HCT116 (cell line): Measurements from ENCODE around the gene PPM1J. TPM values are rescaled to one million over a fixed set of nuclear protein-coding genes. Genes with fewer than 3 reads are reported as not detected.

Experiments used
- ATAC-seq: fragments of 200-7000 bp; cut with Tn5 transposase; 2 replicates; pipeline ENCODE4 v1.9.1; 2020; ENCODE audit warnings: mild to moderate bottlenecking, moderate library complexity
- BruUV-seq: library from RNA; stranded (reverse); fragments of 400-500 nt; replicated peaks from 2 replicates; lab custom pipeline; 2021; lab: Mats Ljungman, UMichigan
- CTCF ChIA-PET: fragments of 300-600 bp; sonication (Branson Sonifier 250); formaldehyde crosslinking; loops from one replicate; lab custom pipeline; 2021; ENCODE audit warnings: antibody characterized with exemption; lab: Charles Lee
- POLR2A ChIA-PET: fragments of 300-600, 350-600 bp; sonication (Branson Sonifier 250); formaldehyde crosslinking; loops from one replicate; lab custom pipeline; 2021; ENCODE audit warnings: antibody characterized with exemption; lab: Charles Lee
- RAD21 ChIA-PET, 2 experiments: fragments of 300-600 bp; sonication (Branson Sonifier 250); formaldehyde crosslinking; loops; one replicate each; lab custom pipeline; 2023; ENCODE audit warnings: low total read pairs in 2 of 2; ENCODE audit not compliant: uncharacterized antibody in 2 of 2, unreplicated experiment in 2 of 2, low non-redundant PET in 1 of 2; lab: Charles Lee
- DNase-seq: peaks from one replicate; pipeline ENCODE4 v3.0.0-alpha.2; 2010; ENCODE audit warnings: low read depth, low spot score
- H2AFZ ChIP-seq: fragments of 200-600 bp; shearing (Covaris generic), sonication (generic); 2 replicates; pipeline ENCODE4 v1.6.1; 2017; ENCODE audit warnings: low read depth, mixed run types, mixed read lengths, antibody characterized with exemption, low read length; ENCODE audit not compliant: poor library complexity, severe bottlenecking
- H3K27ac ChIP-seq: 2 replicates; pipeline ENCODE4 v1.5.1; 2012; ENCODE audit warnings: low read depth, low read length
- H3K27me3 ChIP-seq: fragments of 200-600 bp; sonication (generic); 2 replicates; pipeline ENCODE4 v1.6.1; 2016; ENCODE audit warnings: mixed run types, low read length, mixed read lengths; ENCODE audit not compliant: insufficient read depth
- H3K36me3 ChIP-seq, 2 experiments: fragments of 200-500 bp in 1 of 2; fragments of 200-600 bp in 1 of 2; sonication (Bioruptor generic) in 1 of 2; sonication (generic) in 1 of 2; 2 replicates each; pipeline versions ENCODE4 v1.5.1 to v1.6.1; 2014 to 2016; ENCODE audit warnings: low read length in 2 of 2, inconsistent platforms in 1 of 2, mixed read lengths in 1 of 2, mixed run types in 1 of 2; ENCODE audit not compliant: insufficient read depth in 2 of 2, control insufficient read depth in 1 of 2
- H3K4me1 ChIP-seq, 2 experiments: fragments of 200-600 bp in 1 of 2; sonication (generic) in 1 of 2; 2 replicates each; pipeline versions ENCODE4 v1.5.1 to v1.6.1; 2012 to 2017; ENCODE audit warnings: low read length in 2 of 2, inconsistent platforms in 1 of 2, mild to moderate bottlenecking in 1 of 2, mixed read lengths in 1 of 2, mixed run types in 1 of 2, moderate library complexity in 1 of 2; ENCODE audit not compliant: insufficient read depth in 2 of 2, control insufficient read depth in 1 of 2
- H3K4me2 ChIP-seq: fragments of 200-600 bp; sonication (generic); 2 replicates; pipeline ENCODE4 v1.6.1; 2017; ENCODE audit warnings: mixed run types, low read length, mixed read lengths
- H3K4me3 ChIP-seq, 2 experiments: fragments of 200-600 bp in 1 of 2; sonication (generic) in 1 of 2; replicated peaks in 1 of 2; 2 replicates each; pipeline ENCODE4 v1.5.1; 2011 to 2016; ENCODE audit warnings: low read length in 2 of 2, control low read depth in 1 of 2, low read depth in 1 of 2, mild to moderate bottlenecking in 1 of 2, mixed read lengths in 1 of 2, mixed run types in 1 of 2
- H3K79me2 ChIP-seq: fragments of 200-600 bp; sonication (generic); 2 replicates; pipeline ENCODE4 v1.6.1; 2017; ENCODE audit warnings: mild to moderate bottlenecking, mixed run types, low read length, moderate library complexity, mixed read lengths; ENCODE audit not compliant: insufficient read depth
- H3K9ac ChIP-seq: fragments of 200-600 bp; sonication (generic); 2 replicates; pipeline ENCODE4 v1.6.1; 2016; ENCODE audit warnings: low read length, mixed read lengths
- H3K9me2 ChIP-seq: fragments of 200-600 bp; sonication (generic), shearing (Covaris generic); 2 replicates; pipeline ENCODE4 v1.6.1; 2017; ENCODE audit warnings: mixed run types, mild to moderate bottlenecking, moderate library complexity; ENCODE audit not compliant: insufficient read depth
- H3K9me3 ChIP-seq, 2 experiments: fragments of 200-500 bp in 1 of 2; fragments of 200-600 bp in 1 of 2; sonication (Bioruptor generic) in 1 of 2; sonication (generic) in 1 of 2; 2 replicates each; pipeline ENCODE4 v1.6.1; 2014 to 2017; ENCODE audit warnings: low read length in 2 of 2, mixed read lengths in 2 of 2, inconsistent platforms in 1 of 2, low read depth in 1 of 2, mild to moderate bottlenecking in 1 of 2, mixed run types in 1 of 2, moderate library complexity in 1 of 2; ENCODE audit not compliant: control insufficient read depth in 1 of 2, insufficient read depth in 1 of 2
- H4K20me1 ChIP-seq: fragments of 200-600 bp; sonication (generic), shearing (Covaris generic); 2 replicates; pipeline ENCODE4 v1.6.1; 2017; ENCODE audit warnings: mixed run types, mild to moderate bottlenecking, moderate library complexity; ENCODE audit not compliant: insufficient read depth
- CBX3 ChIP-seq: IDR thresholded peaks from 2 replicates; pipeline ENCODE4 v1.6.1; 2012; ENCODE audit warnings: low read depth
- CEBPB ChIP-seq: IDR thresholded peaks from 2 replicates; pipeline ENCODE4 v1.6.1; 2012; ENCODE audit warnings: low read depth
- EGR1 ChIP-seq: IDR thresholded peaks from 2 replicates; pipeline ENCODE4 v1.6.1; 2012; ENCODE audit warnings: low read depth
- ELF1 ChIP-seq: IDR thresholded peaks from 2 replicates; pipeline ENCODE4 v1.6.1; 2012; ENCODE audit warnings: low read depth, borderline replicate concordance
- EZH2phosphoT487 ChIP-seq: fragments of 200-600 bp; IDR thresholded peaks from 2 replicates; pipeline ENCODE4 v1.6.1; 2018; ENCODE audit warnings: antibody characterized with exemption, borderline replicate concordance
- FOSL1 ChIP-seq: IDR thresholded peaks from 2 replicates; pipeline ENCODE4 v1.6.1; 2012; ENCODE audit warnings: low read depth
- POLR2A ChIP-seq: IDR thresholded peaks from 2 replicates; pipeline ENCODE4 v1.7.0; 2011; ENCODE audit warnings: borderline replicate concordance; ENCODE audit not compliant: insufficient read depth, insufficient read length; ENCODE audit errors: extremely low read depth
- POLR2AphosphoS5 ChIP-seq: IDR thresholded peaks from 2 replicates; pipeline ENCODE4 v1.6.1; 2011; ENCODE audit warnings: mild to moderate bottlenecking, low read depth, low read length, moderate library complexity
- RAD21 ChIP-seq: IDR thresholded peaks from 2 replicates; pipeline ENCODE4 v1.6.1; 2012; ENCODE audit warnings: low read depth, mild to moderate bottlenecking
- SIN3A ChIP-seq: IDR thresholded peaks from 2 replicates; pipeline ENCODE4 v1.6.1; 2012; ENCODE audit warnings: low read depth
- SRF ChIP-seq: IDR thresholded peaks from 2 replicates; pipeline ENCODE4 v1.6.1; 2012; ENCODE audit warnings: low read depth
- YY1 ChIP-seq: IDR thresholded peaks from 2 replicates; pipeline ENCODE4 v1.6.1; 2011; ENCODE audit warnings: low read length, low read depth, moderate library complexity, mild to moderate bottlenecking; ENCODE audit not compliant: insufficient replicate concordance; ENCODE audit errors: extremely low read depth
- ZFX ChIP-seq: fragments of 450-650 bp; IDR thresholded peaks from 2 replicates; pipeline ENCODE4 v1.6.1; 2017
- ZNF274 ChIP-seq: fragments of 200-500 bp; sonication (Bioruptor generic); IDR thresholded peaks from 2 replicates; pipeline ENCODE4 v1.6.1; 2014; ENCODE audit warnings: mild to moderate bottlenecking, low read depth, low read length, inconsistent platforms
- intact Hi-C: fragments of 100-400 bp; cut with micrococcal nuclease; formaldehyde crosslinking; loops from 2 replicates; pipeline ENCODE4 v1.10.0; 2022
- total RNA-seq: library from RNA; stranded (reverse); gene quantifications from one replicate; pipeline ENCODE4 v1.2.1, GENCODE V29; 2021; ENCODE audit not compliant: unreplicated experiment
- TF ChIP-seq, protein P1 (sequence below): IDR thresholded peaks from 2 replicates; pipeline ENCODE4 v1.6.1; 2011; ENCODE audit warnings: mild to moderate bottlenecking, low read length, moderate library complexity; ENCODE audit not compliant: insufficient replicate concordance; ENCODE audit errors: extremely low read depth
- TF ChIP-seq, protein P2 (sequence below): IDR thresholded peaks from 2 replicates; pipeline ENCODE4 v1.6.1; 2012
- TF ChIP-seq, protein P3 (sequence below): IDR thresholded peaks from 2 replicates; pipeline ENCODE4 v1.6.1; 2012

Gene PPM1J
- total RNA-seq, 1 experiment from 2014 or later = 7.5 TPM

DNA sequence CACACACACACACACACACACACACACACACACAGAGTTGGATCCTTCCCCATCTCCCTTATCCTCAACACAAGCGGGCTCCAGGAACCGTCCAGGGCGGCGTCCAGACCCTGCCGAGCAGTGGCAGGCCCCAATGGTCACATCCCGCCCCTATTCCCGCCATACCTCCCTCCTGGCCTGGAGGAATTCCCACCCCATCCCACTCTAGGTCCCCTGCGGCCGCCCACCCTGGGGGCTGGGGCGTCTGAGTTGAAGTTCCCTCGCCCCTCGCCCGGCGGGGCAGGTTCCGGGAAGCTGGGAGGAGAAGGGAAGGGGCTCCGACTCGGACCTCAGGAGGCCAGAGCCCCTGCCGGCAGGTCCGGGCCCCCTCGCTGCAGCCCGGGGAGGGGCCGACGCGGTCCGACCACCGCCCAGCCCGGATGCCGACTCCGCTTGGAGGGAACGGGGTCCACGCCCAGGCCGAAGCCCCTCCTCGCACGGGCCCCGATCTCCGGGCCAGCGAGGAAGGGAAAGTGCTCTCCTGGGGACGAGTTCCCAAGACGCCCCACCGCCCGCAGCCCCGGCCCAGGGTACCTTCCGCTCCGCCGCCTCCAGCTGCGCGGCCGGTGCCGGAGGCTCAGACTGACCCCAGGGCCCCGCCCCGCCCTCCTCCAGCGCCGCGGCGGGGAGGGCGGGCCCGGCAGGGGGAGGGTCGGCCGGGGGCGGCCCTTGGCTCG, 8.5 kb downstream of the PPM1J start, which contains the start of gene RHOC:
Gene RHOC, minus strand, starts transcription at position 623 of the 716 bp plus-strand sequence. CDS start 3,328 bp downstream, outside the sequence.
- TF ChIP-seq POLR2AphosphoS5 (peak; percentile 86), RAD21 (no peak), ZFX (peak; percentile 46), SIN3A (no peak), EGR1 (no peak), CEBPB (no peak), ZNF274 (no peak), CBX3 (no peak), POLR2A (no peak), FOSL1 (no peak), SRF (no peak), YY1 (no peak), ELF1 (no peak), EZH2phosphoT487 (no peak)
- TF ChIP-seq, protein P1, sequence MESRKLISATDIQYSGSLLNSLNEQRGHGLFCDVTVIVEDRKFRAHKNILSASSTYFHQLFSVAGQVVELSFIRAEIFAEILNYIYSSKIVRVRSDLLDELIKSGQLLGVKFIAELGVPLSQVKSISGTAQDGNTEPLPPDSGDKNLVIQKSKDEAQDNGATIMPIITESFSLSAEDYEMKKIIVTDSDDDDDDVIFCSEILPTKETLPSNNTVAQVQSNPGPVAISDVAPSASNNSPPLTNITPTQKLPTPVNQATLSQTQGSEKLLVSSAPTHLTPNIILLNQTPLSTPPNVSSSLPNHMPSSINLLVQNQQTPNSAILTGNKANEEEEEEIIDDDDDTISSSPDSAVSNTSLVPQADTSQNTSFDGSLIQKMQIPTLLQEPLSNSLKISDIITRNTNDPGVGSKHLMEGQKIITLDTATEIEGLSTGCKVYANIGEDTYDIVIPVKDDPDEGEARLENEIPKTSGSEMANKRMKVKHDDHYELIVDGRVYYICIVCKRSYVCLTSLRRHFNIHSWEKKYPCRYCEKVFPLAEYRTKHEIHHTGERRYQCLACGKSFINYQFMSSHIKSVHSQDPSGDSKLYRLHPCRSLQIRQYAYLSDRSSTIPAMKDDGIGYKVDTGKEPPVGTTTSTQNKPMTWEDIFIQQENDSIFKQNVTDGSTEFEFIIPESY = no peak
- TF ChIP-seq, protein P2, sequence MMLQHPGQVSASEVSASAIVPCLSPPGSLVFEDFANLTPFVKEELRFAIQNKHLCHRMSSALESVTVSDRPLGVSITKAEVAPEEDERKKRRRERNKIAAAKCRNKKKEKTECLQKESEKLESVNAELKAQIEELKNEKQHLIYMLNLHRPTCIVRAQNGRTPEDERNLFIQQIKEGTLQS = no peak
- TF ChIP-seq, protein P3, sequence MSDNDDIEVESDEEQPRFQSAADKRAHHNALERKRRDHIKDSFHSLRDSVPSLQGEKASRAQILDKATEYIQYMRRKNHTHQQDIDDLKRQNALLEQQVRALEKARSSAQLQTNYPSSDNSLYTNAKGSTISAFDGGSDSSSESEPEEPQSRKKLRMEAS = no peak
- ChIA-PET RAD21 (no interaction called here), CTCF (interaction anchor here (0.7 to 2.9 kb wide), 5 partner anchors 10 to 337 kb away, joined by 3 to 16 read pairs (median 4); no protein-coding TSS in a partner anchor), POLR2A (no interaction called here)
- Histone ChIP-seq H3K27ac (peak within 1 kb of the TSS; percentile 77), H3K27me3 (no peaks in the 10 kb centered on the region), H3K4me3 (peak within 1 kb of the TSS; percentile 87 to 90), H4K20me1 (no peaks in the 10 kb centered on the region), H3K79me2 (peaks cover 39% of the 10 kb centered on the region), H3K9ac (peak within 1 kb of the TSS; percentile 90), H3K4me2 (peak within 1 kb of the TSS; percentile 93), H3K9me3 (no peaks in the 10 kb centered on the region), H3K36me3 (peaks cover 2 to 7% of the 10 kb centered on the region in 2 experiments; a peak in 1 of 4 replicates), H3K4me1 (peaks cover 25 to 48% of the 10 kb centered on the region in 2 experiments), H2AFZ (no peak within 1 kb of the TSS), H3K9me2 (no peaks in the 10 kb centered on the region)
- DNase-seq = no peak
- intact Hi-C loops = loop anchor here (1.0 to 10.0 kb wide), 2 partner anchors 182 to 315 kb away; no protein-coding TSS in a partner anchor
- ATAC-seq = peak; percentile 78
- no TSS peak for BruUV-seq
